Body of pancreas (tissue), 4 donors: ENCODE results near the gene DLG2. TPM values are rescaled to one million over a fixed set of nuclear protein-coding genes. Genes with fewer than 3 reads are reported as not detected.

ENCODE experiments used
- ATAC-seq: fragments of 150-250 bp; one replicate; pipeline ENCODE4 v1.9.1; 2016
- DNase-seq, 4 donors: peaks; one replicate each; pipeline ENCODE4 v3.0.0-alpha.2; 2019
- H3K27ac ChIP-seq, 4 donors: fragments of 200-600 bp; sonication (generic); 1 replicate in 3 of 4; 2 replicates in 1 of 4; pipeline versions ENCODE4 v1.5.1 to v1.6.1; 2016 to 2019; ENCODE audit warnings: mild to moderate bottlenecking in 1 of 4, mixed read lengths in 1 of 4, moderate library complexity in 1 of 4
- H3K27me3 ChIP-seq, 2 donors: fragments of 200-600 bp; sonication (generic); one replicate each; pipeline ENCODE4 v1.6.0; 2016; ENCODE audit warnings: mild to moderate bottlenecking in 1 of 2
- H3K36me3 ChIP-seq, 2 donors: fragments of 200-600 bp; sonication (generic); replicated peaks in 1 of 2; 2 replicates each; pipeline ENCODE4 v1.5.1; 2016; ENCODE audit warnings: low read depth in 2 of 2; ENCODE audit not compliant: insufficient read depth in 1 of 2
- H3K4me1 ChIP-seq: fragments of 200-600 bp; sonication (generic); one replicate; pipeline ENCODE4 v1.6.0; 2016
- H3K4me3 ChIP-seq, 2 donors: fragments of 200-600 bp; sonication (generic); 1 replicate in 1 of 2; 2 replicates in 1 of 2; pipeline ENCODE4 v1.5.1; 2016 to 2019
- H3K9me3 ChIP-seq, 3 donors: fragments of 200-600 bp; sonication (generic); 1 replicate in 2 of 3; 2 replicates in 1 of 3; pipeline ENCODE4 v1.5.1; 2016
- POLR2A ChIP-seq, 3 donors: fragments of 450-650 bp; IDR thresholded peaks; one replicate each; pipeline ENCODE4 v1.6.1; 2016; ENCODE audit warnings: antibody characterized with exemption in 3 of 3, mild to moderate bottlenecking in 2 of 3
- WGBS, 2 donors: methylation state at CpG; one replicate each; pipeline ENCODE4 v1.1.5; 2017; 5-methylcytosine and 5-hydroxymethylcytosine counted together
- intact Hi-C: fragments of 100-400 bp; cut with DNase I; formaldehyde crosslinking; loops from one replicate; pipeline ENCODE4 v1.15.1; 2023
- total RNA-seq, 2 donors: library from RNA; depleted of rRNA; stranded (reverse); fragments of >200 nt; gene quantifications; one replicate each; pipeline ENCODE4 v1.1.0, GENCODE V29; 2016
- TF ChIP-seq, protein P1 (sequence below), 7 experiments: fragments of 450-650 bp in 4 of 7; fragments of 200-600 bp in 3 of 7; sonication (generic) in 3 of 7; IDR thresholded peaks; one replicate each; pipeline ENCODE4 v1.5.1; 2016 to 2019; ENCODE audit warnings: antibody characterized with exemption in 7 of 7

The DLG2 gene
- total RNA-seq, 2 donors from 2014 or later = 6.0 to 13.2 TPM

DNA sequence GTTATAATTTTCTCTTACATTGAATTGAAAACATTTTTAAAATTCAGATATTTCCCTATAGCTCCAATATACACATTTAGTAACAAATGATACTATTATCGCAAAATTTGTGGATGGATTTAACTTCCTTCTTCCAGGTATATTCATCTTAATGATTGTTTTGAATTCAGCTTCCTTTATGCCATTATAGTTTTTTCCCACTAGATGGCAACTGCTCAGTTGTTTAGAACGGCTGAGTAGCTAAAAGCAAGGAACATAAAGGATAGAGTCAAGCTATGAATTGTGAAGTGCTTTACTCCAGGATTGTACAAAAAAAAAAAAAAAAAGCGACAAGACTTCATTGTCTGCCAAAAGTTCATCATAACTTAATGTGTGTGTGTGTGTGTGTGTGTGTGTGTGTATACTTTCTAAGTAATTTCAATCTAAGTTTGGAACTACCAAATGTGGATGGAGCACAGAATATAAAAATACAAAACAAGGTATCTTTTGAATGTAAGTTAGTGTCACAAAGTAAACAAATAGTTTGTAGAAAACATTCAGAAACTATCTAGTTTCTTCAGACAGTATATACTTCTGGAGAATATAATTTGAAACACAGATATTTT, 846.4 kb downstream of the DLG2 start:
- Histone ChIP-seq H3K36me3 (no peaks in the 10 kb centered on the region), H3K9me3 (no peaks in the 10 kb centered on the region), H3K4me1 (no peaks in the 10 kb centered on the region), H3K4me3 (no peak overlapping the region), H3K27ac (no peak overlapping the region), H3K27me3 (no peaks in the 10 kb centered on the region)
- intact Hi-C loops = no loop called here
- DNase-seq (no peak), ATAC-seq (peak; percentile 38)
- TF ChIP-seq POLR2A (IDR thresholded peaks at IDR 0.05) = no peak
- TF ChIP-seq, protein P1, sequence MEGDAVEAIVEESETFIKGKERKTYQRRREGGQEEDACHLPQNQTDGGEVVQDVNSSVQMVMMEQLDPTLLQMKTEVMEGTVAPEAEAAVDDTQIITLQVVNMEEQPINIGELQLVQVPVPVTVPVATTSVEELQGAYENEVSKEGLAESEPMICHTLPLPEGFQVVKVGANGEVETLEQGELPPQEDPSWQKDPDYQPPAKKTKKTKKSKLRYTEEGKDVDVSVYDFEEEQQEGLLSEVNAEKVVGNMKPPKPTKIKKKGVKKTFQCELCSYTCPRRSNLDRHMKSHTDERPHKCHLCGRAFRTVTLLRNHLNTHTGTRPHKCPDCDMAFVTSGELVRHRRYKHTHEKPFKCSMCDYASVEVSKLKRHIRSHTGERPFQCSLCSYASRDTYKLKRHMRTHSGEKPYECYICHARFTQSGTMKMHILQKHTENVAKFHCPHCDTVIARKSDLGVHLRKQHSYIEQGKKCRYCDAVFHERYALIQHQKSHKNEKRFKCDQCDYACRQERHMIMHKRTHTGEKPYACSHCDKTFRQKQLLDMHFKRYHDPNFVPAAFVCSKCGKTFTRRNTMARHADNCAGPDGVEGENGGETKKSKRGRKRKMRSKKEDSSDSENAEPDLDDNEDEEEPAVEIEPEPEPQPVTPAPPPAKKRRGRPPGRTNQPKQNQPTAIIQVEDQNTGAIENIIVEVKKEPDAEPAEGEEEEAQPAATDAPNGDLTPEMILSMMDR (IDR thresholded peaks at IDR 0.05) = peak in 6 of 7 experiments; percentile 17 to 55 (median 37)
- 11 to 15% methylated on average over 3 of the region's 3 CpGs for WGBS, 2 donors

DNA sequence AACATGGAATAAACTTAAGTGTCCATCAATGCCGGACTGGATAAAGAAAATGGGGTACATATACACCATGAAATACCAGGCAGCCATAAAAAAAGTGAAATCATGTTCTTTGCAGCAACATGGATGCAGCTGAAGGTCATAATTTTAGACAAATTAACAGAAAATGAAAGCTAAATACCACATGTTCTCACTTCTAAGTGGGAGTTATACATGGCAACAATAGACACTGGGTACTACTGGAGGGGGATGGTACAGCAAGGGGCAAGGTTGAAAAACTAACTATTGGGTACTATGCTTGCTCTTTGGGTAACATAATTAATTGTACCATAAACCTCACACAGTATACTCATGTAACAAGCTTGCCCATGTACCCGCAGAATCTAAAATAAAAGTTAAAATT, 851.6 kb downstream of the DLG2 start:
- DNase-seq (no peak), ATAC-seq (no peak)
- Histone ChIP-seq H3K4me3 (no peak overlapping the region), H3K36me3 (no peaks in the 10 kb centered on the region), H3K27ac (no peak overlapping the region), H3K27me3 (no peaks in the 10 kb centered on the region), H3K9me3 (no peaks in the 10 kb centered on the region), H3K4me1 (no peaks in the 10 kb centered on the region)
- TF ChIP-seq, protein P1 (IDR thresholded peaks at IDR 0.05) = no peak
- no peak for TF ChIP-seq POLR2A (IDR thresholded peaks at IDR 0.05)
- intact Hi-C loops = no loop called here
- WGBS, 2 donors = 69 to 77% methylated on average over 2 of the region's 2 CpGs

DNA sequence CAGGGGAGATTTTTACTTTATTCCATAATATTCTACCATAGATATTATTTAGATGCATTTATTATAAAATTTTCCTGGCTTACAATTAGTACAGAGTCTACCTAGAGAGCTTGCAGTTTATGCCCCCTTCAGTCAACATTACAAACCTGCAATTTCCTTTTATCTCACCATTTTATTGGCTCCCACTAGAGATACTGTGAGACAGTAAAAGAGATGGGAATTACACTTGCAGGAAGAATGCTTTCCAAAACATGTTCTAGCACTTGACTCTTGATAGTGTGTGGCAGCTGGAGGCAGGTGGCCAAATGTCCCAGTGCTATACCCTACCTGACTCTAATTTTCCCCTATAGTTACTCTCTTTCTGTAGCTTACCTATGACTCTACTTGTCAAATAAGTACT, 863.2 kb downstream of the DLG2 start:
- intact Hi-C loops = no loop called here
- DNase-seq (no peak), ATAC-seq (no peak)
- TF ChIP-seq POLR2A (IDR thresholded peaks at IDR 0.05) = no peak
- TF ChIP-seq, protein P1 (IDR thresholded peaks at IDR 0.05) = no peak
- H3K36me3 ChIP-seq = no peaks in the 10 kb centered on the region
- H3K27me3 ChIP-seq = no peaks in the 10 kb centered on the region
- H3K27ac ChIP-seq = no peak overlapping the region
- no peak overlapping the region for H3K4me3 ChIP-seq
- H3K4me1 ChIP-seq = no peaks in the 10 kb centered on the region
- H3K9me3 ChIP-seq = no peaks in the 10 kb centered on the region

DNA sequence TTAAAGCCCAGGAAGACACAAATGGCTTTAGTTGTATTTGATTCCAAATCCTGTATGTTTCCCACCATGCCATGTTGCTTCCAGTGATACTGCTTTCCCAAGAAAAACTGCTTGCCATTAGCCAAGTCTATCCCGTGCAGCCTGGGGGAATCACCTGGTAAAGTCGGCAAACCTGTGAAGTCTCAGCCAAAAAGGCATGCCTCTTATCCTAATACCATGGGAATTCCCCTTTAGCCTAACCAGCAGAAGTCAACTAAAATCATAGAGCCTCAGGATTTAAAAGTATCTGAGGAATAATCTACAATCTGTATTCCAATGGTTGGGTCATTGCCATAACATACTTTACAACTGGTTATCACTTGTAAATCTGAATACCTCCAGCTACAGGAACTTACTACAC, 869.4 kb downstream of the DLG2 start:
- no peak for DNase-seq
- H3K27ac ChIP-seq = no peak overlapping the region
- 54 to 76% methylated on average over 2 of the region's 2 CpGs for WGBS, 2 donors
- H3K36me3 ChIP-seq = no peaks in the 10 kb centered on the region
- no peak overlapping the region for H3K4me3 ChIP-seq
- intact Hi-C loops = no loop called here
- no peak for TF ChIP-seq POLR2A (IDR thresholded peaks at IDR 0.05)
- TF ChIP-seq, protein P1 (IDR thresholded peaks at IDR 0.05) = no peak
- no peaks in the 10 kb centered on the region for H3K4me1 ChIP-seq
- H3K27me3 ChIP-seq = no peaks in the 10 kb centered on the region
- no peaks in the 10 kb centered on the region for H3K9me3 ChIP-seq
- no peak for ATAC-seq

DNA sequence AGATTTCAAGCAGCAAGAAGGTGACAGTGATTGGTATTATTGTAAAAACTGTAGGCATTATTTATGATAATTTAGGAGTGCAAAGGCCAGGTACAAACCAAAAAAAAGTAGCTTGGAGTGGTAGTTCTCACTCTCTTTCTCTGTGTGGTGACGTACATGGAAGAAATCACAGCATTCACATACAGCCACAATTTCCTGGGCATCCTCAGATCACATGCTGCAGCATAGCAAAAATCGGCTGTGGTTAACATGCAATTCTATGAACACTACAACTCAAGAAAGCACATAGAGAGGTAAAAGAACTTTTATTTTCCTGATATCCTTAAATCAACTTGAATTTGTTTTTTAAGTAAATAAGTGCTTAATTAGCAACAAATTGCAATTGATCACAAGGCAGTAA, 875.8 kb downstream of the DLG2 start:
- H3K27me3 ChIP-seq = no peaks in the 10 kb centered on the region
- intact Hi-C loops = no loop called here
- TF ChIP-seq, protein P1 (IDR thresholded peaks at IDR 0.05) = no peak
- no peak for TF ChIP-seq POLR2A (IDR thresholded peaks at IDR 0.05)
- no peak overlapping the region for H3K4me3 ChIP-seq
- 69 to 78% methylated on average over 2 of the region's 2 CpGs for WGBS, 2 donors
- H3K4me1 ChIP-seq = no peaks in the 10 kb centered on the region
- ATAC-seq = no peak
- H3K36me3 ChIP-seq = no peaks in the 10 kb centered on the region
- H3K27ac ChIP-seq = no peak overlapping the region
- DNase-seq = no peak
- H3K9me3 ChIP-seq = no peaks in the 10 kb centered on the region
